Uterus (tissue), 4 donors: ENCODE results near the gene CTXN2. TPM values are rescaled to one million over a fixed set of nuclear protein-coding genes. Genes with fewer than 3 reads are reported as not detected.

Experiments
- DNase-seq, 2 donors: peaks; one replicate each; pipeline ENCODE4 v3.0.0-alpha.2; 2019 to 2020
- H3K27ac ChIP-seq, 2 donors: fragments of 200-600 bp; sonication (generic); 1 replicate in 1 of 2; 2 replicates in 1 of 2; pipeline ENCODE4 v1.5.1; 2016 to 2018
- H3K27me3 ChIP-seq, 2 donors: fragments of 200-600 bp; sonication (generic); one replicate each; pipeline ENCODE4 v1.5.1; 2018 to 2019; ENCODE audit warnings: control low read depth in 1 of 2
- H3K36me3 ChIP-seq, 2 donors: fragments of 200-600 bp; sonication (generic); one replicate each; pipeline ENCODE4 v1.5.1; 2019; ENCODE audit warnings: control low read depth in 1 of 2
- H3K4me1 ChIP-seq, 2 donors: fragments of 200-600 bp; sonication (generic); one replicate each; pipeline ENCODE4 v1.5.1; 2018 to 2019; ENCODE audit warnings: control low read depth in 1 of 2
- H3K4me3 ChIP-seq, 2 donors: fragments of 200-600 bp; sonication (generic); 1 replicate in 1 of 2; 2 replicates in 1 of 2; pipeline ENCODE4 v1.5.1; 2018 to 2019; ENCODE audit warnings: mild to moderate bottlenecking in 1 of 2
- H3K9me3 ChIP-seq, 2 donors: fragments of 200-600 bp; sonication (generic); one replicate each; pipeline ENCODE4 v1.5.1; 2019; ENCODE audit warnings: control low read depth in 1 of 2
- POLR2A ChIP-seq, 2 donors: fragments of 450-650 bp; IDR thresholded peaks; one replicate each; pipeline ENCODE4 v1.6.1; 2016; ENCODE audit warnings: antibody characterized with exemption in 2 of 2, mild to moderate bottlenecking in 1 of 2, moderate library complexity in 1 of 2
- intact Hi-C: fragments of 100-400 bp; cut with DNase I; formaldehyde crosslinking; loops from one replicate; pipeline ENCODE4 v1.15.1; 2023; ENCODE audit warnings: low total_unique reads
- total RNA-seq, 4 donors: library from RNA; depleted of rRNA in 3 of 4; stranded (reverse); fragments of >200 nt in 3 of 4; gene quantifications; one replicate each; pipeline versions ENCODE4 v1.1.0 to v1.2.4, GENCODE V29; 2014 to 2023
- TF ChIP-seq, protein P1 (sequence below), 4 experiments: fragments of 200-600 bp in 2 of 4; fragments of 450-650 bp in 2 of 4; sonication (generic) in 2 of 4; IDR thresholded peaks; one replicate each; pipeline ENCODE4 v1.5.1; 2016 to 2019; ENCODE audit warnings: antibody characterized with exemption in 4 of 4, mild to moderate bottlenecking in 2 of 4, moderate library complexity in 1 of 4
- donor health status: DM: yes; HTN: yes; CAD: no.

CTXN2 gene
- total RNA-seq, 4 donors from 2014 or later = not detected

DNA sequence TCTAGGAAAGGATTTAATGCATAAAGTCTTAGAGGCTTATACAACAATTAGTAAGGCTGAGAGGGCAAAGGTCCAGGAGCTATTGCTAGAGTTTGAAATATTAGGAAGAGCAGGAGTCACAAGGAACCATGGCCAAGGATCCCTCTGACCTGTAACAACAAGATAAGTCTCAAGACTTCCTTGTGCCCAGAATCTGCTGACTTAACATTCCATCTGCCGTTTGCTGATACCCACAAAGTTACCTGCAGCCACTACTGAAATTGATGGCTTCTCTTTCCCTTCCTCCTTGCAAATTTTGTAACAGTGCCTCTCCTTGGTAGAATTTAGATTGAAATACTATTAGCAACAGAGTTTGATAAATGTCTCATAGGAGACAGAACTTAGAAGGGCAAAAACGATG, 8.7 kb upstream of the CTXN2 start:
- no peak overlapping the region for H3K27ac ChIP-seq
- no peaks in the 10 kb centered on the region for H3K9me3 ChIP-seq
- intact Hi-C loops = no loop called here
- no peak for DNase-seq
- no peaks in the 10 kb centered on the region for H3K4me1 ChIP-seq
- H3K4me3 ChIP-seq = no peak overlapping the region
- H3K36me3 ChIP-seq = no peaks in the 10 kb centered on the region
- no peak for TF ChIP-seq POLR2A (IDR thresholded peaks at IDR 0.05)
- TF ChIP-seq, protein P1, sequence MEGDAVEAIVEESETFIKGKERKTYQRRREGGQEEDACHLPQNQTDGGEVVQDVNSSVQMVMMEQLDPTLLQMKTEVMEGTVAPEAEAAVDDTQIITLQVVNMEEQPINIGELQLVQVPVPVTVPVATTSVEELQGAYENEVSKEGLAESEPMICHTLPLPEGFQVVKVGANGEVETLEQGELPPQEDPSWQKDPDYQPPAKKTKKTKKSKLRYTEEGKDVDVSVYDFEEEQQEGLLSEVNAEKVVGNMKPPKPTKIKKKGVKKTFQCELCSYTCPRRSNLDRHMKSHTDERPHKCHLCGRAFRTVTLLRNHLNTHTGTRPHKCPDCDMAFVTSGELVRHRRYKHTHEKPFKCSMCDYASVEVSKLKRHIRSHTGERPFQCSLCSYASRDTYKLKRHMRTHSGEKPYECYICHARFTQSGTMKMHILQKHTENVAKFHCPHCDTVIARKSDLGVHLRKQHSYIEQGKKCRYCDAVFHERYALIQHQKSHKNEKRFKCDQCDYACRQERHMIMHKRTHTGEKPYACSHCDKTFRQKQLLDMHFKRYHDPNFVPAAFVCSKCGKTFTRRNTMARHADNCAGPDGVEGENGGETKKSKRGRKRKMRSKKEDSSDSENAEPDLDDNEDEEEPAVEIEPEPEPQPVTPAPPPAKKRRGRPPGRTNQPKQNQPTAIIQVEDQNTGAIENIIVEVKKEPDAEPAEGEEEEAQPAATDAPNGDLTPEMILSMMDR (IDR thresholded peaks at IDR 0.05) = no peak
- no peaks in the 10 kb centered on the region for H3K27me3 ChIP-seq

- intact Hi-C loops = no loop called here
- no peaks in the 10 kb centered on the region for H3K27me3 ChIP-seq
- no peak overlapping the region for H3K4me3 ChIP-seq
Measured at GRCh38 chr15:48185529-48185928, 5.9 kb upstream of the CTXN2 start.

GRCh38 chr15:48186271-48186670, 5.2 kb upstream of the CTXN2 start:
- Histone ChIP-seq H3K36me3 (no peaks in the 10 kb centered on the region), H3K27ac (no peak overlapping the region), H3K9me3 (no peaks in the 10 kb centered on the region), H3K27me3 (no peaks in the 10 kb centered on the region), H3K4me1 (no peaks in the 10 kb centered on the region), H3K4me3 (no peak overlapping the region)
- TF ChIP-seq, protein P1 (IDR thresholded peaks at IDR 0.05) = no peak
- TF ChIP-seq POLR2A (IDR thresholded peaks at IDR 0.05) = no peak
- DNase-seq = no peak
- intact Hi-C loops = no loop called here

More at GRCh38 chr15:48185529-48185928, 5.9 kb upstream of the CTXN2 start:
- no peaks in the 10 kb centered on the region for H3K9me3 ChIP-seq
- H3K36me3 ChIP-seq = no peaks in the 10 kb centered on the region
- no peak for TF ChIP-seq POLR2A (IDR thresholded peaks at IDR 0.05)
- no peak overlapping the region for H3K27ac ChIP-seq
- no peak for DNase-seq
- no peaks in the 10 kb centered on the region for H3K4me1 ChIP-seq

GRCh38 chr15:48190932-48191573, 412 bp upstream of the CTXN2 start:
- Histone ChIP-seq H3K36me3 (no peaks in the 10 kb centered on the region), H3K27ac (no peak overlapping the region), H3K27me3 (peaks cover 0 to 5% of the 10 kb centered on the region in 2 donors), H3K4me3 (no peak overlapping the region), H3K9me3 (no peaks in the 10 kb centered on the region), H3K4me1 (no peaks in the 10 kb centered on the region)
- DNase-seq = peak in 1 of 2 donors; percentile 32
- intact Hi-C loops = no loop called here
- TF ChIP-seq, protein P1 (IDR thresholded peaks at IDR 0.05) = no peak
- no peak for TF ChIP-seq POLR2A (IDR thresholded peaks at IDR 0.05)

- no peak for TF ChIP-seq POLR2A (IDR thresholded peaks at IDR 0.05)
- TF ChIP-seq, protein P1 (IDR thresholded peaks at IDR 0.05) = no peak
- H3K9me3 ChIP-seq = no peaks in the 10 kb centered on the region
- intact Hi-C loops = no loop called here
- no peak for DNase-seq
- no peaks in the 10 kb centered on the region for H3K4me1 ChIP-seq
- H3K36me3 ChIP-seq = no peaks in the 10 kb centered on the region
- H3K27ac ChIP-seq = no peak overlapping the region
- H3K27me3 ChIP-seq = no peaks in the 10 kb centered on the region
- no peak overlapping the region for H3K4me3 ChIP-seq
Measured at GRCh38 chr15:48202068-48202467, 10.6 kb downstream of the CTXN2 start.
